HEK293 (cell line): Measurements from ENCODE around the gene CENPP.

Source experiments
- CTCF ChIA-PET: fragments of 350-600 bp; formaldehyde crosslinking; extraction: SDS; loops from one replicate; lab custom pipeline; 2021; ENCODE audit warnings: antibody characterized with exemption; lab: Yijun Ruan, JAX
- POLR2A ChIA-PET: fragments of 300-600 bp; formaldehyde crosslinking; extraction: SDS; loops from one replicate; lab custom pipeline; 2020; ENCODE audit warnings: antibody characterized with exemption, inconsistent platforms; lab: Yijun Ruan, JAX
- H3K27ac ChIP-seq: fragments of 200-500 bp; sonication (Bioruptor generic); 2 replicates; pipeline ENCODE4 v1.5.1; 2014; ENCODE audit warnings: low read depth, low read length, control low read depth, inconsistent platforms; ENCODE audit errors: extremely low read depth
- H3K36me3 ChIP-seq, 2 experiments: fragments of 200-500 bp in 1 of 2; sonication (Bioruptor generic) in 1 of 2; 1 replicate in 1 of 2; 2 replicates in 1 of 2; pipeline ENCODE4 v1.5.1; 2014 to 2017; ENCODE audit warnings: inconsistent platforms in 2 of 2, low read length in 2 of 2; ENCODE audit not compliant: control insufficient read depth in 2 of 2, insufficient read depth in 1 of 2
- H3K4me1 ChIP-seq: fragments of 200-500 bp; sonication (Bioruptor generic); 2 replicates; pipeline ENCODE4 v1.5.1; 2014; ENCODE audit warnings: mild to moderate bottlenecking, low read length, inconsistent platforms; ENCODE audit not compliant: control insufficient read depth, insufficient read depth
- H3K4me3 ChIP-seq: 2 replicates; pipeline ENCODE4 v1.5.1; 2011; ENCODE audit warnings: low read depth, mild to moderate bottlenecking, control low read depth, low read length, moderate library complexity
- H3K9me3 ChIP-seq: fragments of 200-500 bp; sonication (Bioruptor generic); 2 replicates; pipeline ENCODE4 v1.5.1; 2014; ENCODE audit warnings: low read depth, low read length, inconsistent platforms; ENCODE audit not compliant: control insufficient read depth, insufficient read depth
- GLIS2 ChIP-seq: fragments of 450-650 bp; formaldehyde crosslinking; IDR thresholded peaks from 2 replicates; pipeline ENCODE4 v1.5.1; 2016; ENCODE audit warnings: missing biosample characterization, missing genetic modification characterization
- KLF10 ChIP-seq: fragments of 450-650 bp; IDR thresholded peaks from 2 replicates; pipeline ENCODE4 v1.5.1; 2018; ENCODE audit warnings: missing biosample characterization, mild to moderate bottlenecking, missing genetic modification characterization
- SALL2 ChIP-seq: fragments of 450-650 bp; formaldehyde crosslinking; IDR thresholded peaks from 2 replicates; pipeline ENCODE4 v1.5.0; 2017; ENCODE audit warnings: missing biosample characterization, mild to moderate bottlenecking, missing genetic modification characterization, borderline replicate concordance
- ZBTB17 ChIP-seq: fragments of 450-650 bp; formaldehyde crosslinking; IDR thresholded peaks from 2 replicates; pipeline ENCODE4 v1.5.1; 2016; ENCODE audit warnings: missing biosample characterization, missing genetic modification characterization
- ZNF114 ChIP-seq: fragments of 450-650 bp; formaldehyde crosslinking; IDR thresholded peaks from 2 replicates; pipeline ENCODE4 v1.5.0; 2017; ENCODE audit warnings: missing biosample characterization, missing genetic modification characterization
- ZNF140 ChIP-seq: fragments of 450-650 bp; formaldehyde crosslinking; IDR thresholded peaks from 2 replicates; pipeline ENCODE4 v1.5.1; 2016; ENCODE audit warnings: missing biosample characterization, missing genetic modification characterization
- ZNF146 ChIP-seq: fragments of 450-650 bp; formaldehyde crosslinking; IDR thresholded peaks from 2 replicates; pipeline ENCODE4 v1.5.1; 2016; ENCODE audit warnings: missing biosample characterization, missing genetic modification characterization
- ZNF184 ChIP-seq: fragments of 450-650 bp; IDR thresholded peaks from 2 replicates; pipeline ENCODE4 v1.5.1; 2018; ENCODE audit warnings: missing biosample characterization, mild to moderate bottlenecking, missing genetic modification characterization
- ZNF354C ChIP-seq: fragments of 450-650 bp; formaldehyde crosslinking; IDR thresholded peaks from 2 replicates; pipeline ENCODE4 v1.5.1; 2016; ENCODE audit warnings: missing biosample characterization, missing genetic modification characterization, low read depth, borderline replicate concordance
- ZNF426 ChIP-seq: fragments of 450-650 bp; formaldehyde crosslinking; IDR thresholded peaks from 2 replicates; pipeline ENCODE4 v1.5.1; 2017; ENCODE audit warnings: missing biosample characterization, missing genetic modification characterization, mild to moderate bottlenecking, inconsistent platforms, moderate library complexity
- ZNF433 ChIP-seq: fragments of 450-650 bp; formaldehyde crosslinking; IDR thresholded peaks from 2 replicates; pipeline ENCODE4 v1.5.1; 2016; ENCODE audit warnings: missing biosample characterization, missing genetic modification characterization, low read depth
- ZNF48 ChIP-seq: fragments of 450-650 bp; formaldehyde crosslinking; IDR thresholded peaks from 2 replicates; pipeline ENCODE4 v1.5.1; 2016; ENCODE audit warnings: missing biosample characterization, missing genetic modification characterization
- ZNF513 ChIP-seq: fragments of 450-650 bp; IDR thresholded peaks from 2 replicates; pipeline ENCODE4 v1.5.1; 2018; ENCODE audit warnings: missing biosample characterization, missing genetic modification characterization
- ZNF580 ChIP-seq: fragments of 450-650 bp; formaldehyde crosslinking; IDR thresholded peaks from 2 replicates; pipeline ENCODE4 v1.5.1; 2016; ENCODE audit warnings: missing biosample characterization, missing genetic modification characterization
- ZNF600 ChIP-seq: fragments of 450-650 bp; formaldehyde crosslinking; IDR thresholded peaks from 2 replicates; pipeline ENCODE4 v1.5.1; 2016; ENCODE audit warnings: missing biosample characterization, missing genetic modification characterization
- ZNF621 ChIP-seq: fragments of 450-650 bp; formaldehyde crosslinking; IDR thresholded peaks from 2 replicates; pipeline ENCODE4 v1.5.1; 2017; ENCODE audit warnings: missing biosample characterization, missing genetic modification characterization
- ZNF704 ChIP-seq: fragments of 450-650 bp; formaldehyde crosslinking; IDR thresholded peaks from 2 replicates; pipeline ENCODE4 v1.5.1; 2016; ENCODE audit warnings: missing biosample characterization, missing genetic modification characterization
- TF ChIP-seq, protein P1 (sequence below): fragments of 450-650 bp; formaldehyde crosslinking; IDR thresholded peaks from 2 replicates; pipeline ENCODE4 v1.5.1; 2016; ENCODE audit warnings: missing biosample characterization, missing genetic modification characterization
- TF ChIP-seq, protein P2 (sequence below): fragments of 450-650 bp; formaldehyde crosslinking; IDR thresholded peaks from 2 replicates; pipeline ENCODE4 v1.5.1; 2016; ENCODE audit warnings: missing biosample characterization, missing genetic modification characterization
- TF ChIP-seq, protein P3 (sequence below): fragments of 450-650 bp; formaldehyde crosslinking; IDR thresholded peaks from 2 replicates; pipeline ENCODE4 v1.5.1; 2016; ENCODE audit warnings: missing biosample characterization, missing genetic modification characterization
- TF ChIP-seq, protein P4 (sequence below): fragments of 450-650 bp; formaldehyde crosslinking; IDR thresholded peaks from 2 replicates; pipeline ENCODE4 v1.5.1; 2017; ENCODE audit warnings: missing biosample characterization, missing genetic modification characterization
- TF ChIP-seq, protein P5 (sequence below): fragments of 450-650 bp; formaldehyde crosslinking; IDR thresholded peaks from 2 replicates; pipeline ENCODE4 v1.5.1; 2016; ENCODE audit warnings: missing biosample characterization, missing genetic modification characterization, borderline replicate concordance

The CENPP gene

GRCh38 chr9:92478783-92479182 lies 153.0 kb downstream of the CENPP start (continued):
- TF ChIP-seq, protein P1, sequence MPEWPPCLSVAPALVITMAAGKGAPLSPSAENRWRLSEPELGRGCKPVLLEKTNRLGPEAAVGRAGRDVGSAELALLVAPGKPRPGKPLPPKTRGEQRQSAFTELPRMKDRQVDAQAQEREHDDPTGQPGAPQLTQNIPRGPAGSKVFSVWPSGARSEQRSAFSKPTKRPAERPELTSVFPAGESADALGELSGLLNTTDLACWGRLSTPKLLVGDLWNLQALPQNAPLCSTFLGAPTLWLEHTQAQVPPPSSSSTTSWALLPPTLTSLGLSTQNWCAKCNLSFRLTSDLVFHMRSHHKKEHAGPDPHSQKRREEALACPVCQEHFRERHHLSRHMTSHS = no peak
- TF ChIP-seq, protein P2, sequence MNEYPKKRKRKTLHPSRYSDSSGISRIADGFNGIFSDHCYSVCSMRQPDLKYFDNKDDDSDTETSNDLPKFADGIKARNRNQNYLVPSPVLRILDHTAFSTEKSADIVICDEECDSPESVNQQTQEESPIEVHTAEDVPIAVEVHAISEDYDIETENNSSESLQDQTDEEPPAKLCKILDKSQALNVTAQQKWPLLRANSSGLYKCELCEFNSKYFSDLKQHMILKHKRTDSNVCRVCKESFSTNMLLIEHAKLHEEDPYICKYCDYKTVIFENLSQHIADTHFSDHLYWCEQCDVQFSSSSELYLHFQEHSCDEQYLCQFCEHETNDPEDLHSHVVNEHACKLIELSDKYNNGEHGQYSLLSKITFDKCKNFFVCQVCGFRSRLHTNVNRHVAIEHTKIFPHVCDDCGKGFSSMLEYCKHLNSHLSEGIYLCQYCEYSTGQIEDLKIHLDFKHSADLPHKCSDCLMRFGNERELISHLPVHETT (tag by site-specific recombination) = no peak
- TF ChIP-seq, protein P3, sequence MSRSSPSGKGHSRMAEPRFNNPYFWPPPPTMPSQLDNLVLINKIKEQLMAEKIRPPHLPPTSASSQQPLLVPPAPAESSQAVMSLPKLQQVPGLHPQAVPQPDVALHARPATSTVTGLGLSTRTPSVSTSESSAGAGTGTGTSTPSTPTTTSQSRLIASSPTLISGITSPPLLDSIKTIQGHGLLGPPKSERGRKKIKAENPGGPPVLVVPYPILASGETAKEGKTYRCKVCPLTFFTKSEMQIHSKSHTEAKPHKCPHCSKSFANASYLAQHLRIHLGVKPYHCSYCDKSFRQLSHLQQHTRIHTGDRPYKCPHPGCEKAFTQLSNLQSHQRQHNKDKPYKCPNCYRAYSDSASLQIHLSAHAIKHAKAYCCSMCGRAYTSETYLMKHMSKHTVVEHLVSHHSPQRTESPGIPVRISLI (tag by site-specific recombination) = no peak
- TF ChIP-seq ZNF513 (tag by site-specific recombination) (no peak), ZBTB17 (no peak)

DNA sequence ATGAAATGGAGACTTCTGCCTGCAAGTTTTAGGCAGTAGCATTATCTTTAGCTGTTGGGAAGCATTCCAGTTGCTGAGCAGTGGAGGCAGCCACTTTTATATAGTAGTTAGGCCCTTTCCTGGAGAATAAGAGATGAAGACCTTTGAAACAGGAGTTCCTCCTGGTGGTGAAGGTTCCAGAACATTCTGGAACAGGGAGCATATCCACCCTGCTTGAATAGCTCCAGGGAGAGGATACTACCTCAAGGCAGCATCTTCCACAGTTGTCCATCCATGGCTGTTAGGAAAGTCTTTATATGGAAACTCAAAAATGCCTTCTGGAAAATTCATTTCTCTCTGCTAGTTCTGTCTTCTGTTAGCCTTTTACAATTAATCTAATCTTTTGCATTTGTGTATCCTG lies 153.6 kb downstream of the CENPP start:
- CTCF ChIA-PET = no interaction called here

DNA sequence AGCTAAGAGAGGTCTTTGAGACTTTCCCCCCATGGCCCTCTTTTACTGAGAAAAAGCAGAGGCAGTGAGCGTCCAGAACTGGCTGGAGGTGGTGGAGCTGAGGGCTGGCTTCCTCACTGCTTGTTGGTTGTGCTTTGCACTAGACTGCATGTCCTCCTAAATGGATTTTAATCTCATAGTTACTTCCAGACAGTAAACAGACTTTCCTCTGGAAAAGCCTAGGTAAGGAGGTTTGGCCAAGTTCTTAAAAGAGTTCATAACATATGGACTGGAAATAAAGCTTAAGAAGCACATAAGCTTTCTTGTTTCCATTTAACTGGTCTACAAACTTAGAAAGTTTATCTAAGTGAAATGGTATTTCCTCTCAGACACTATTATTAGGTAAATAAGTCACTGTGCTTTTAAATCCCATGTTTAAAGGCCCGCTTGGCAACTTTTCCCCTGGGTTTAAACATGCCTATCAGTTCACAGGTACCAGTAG lies 154.6 kb downstream of the CENPP start:
- no peak overlapping the region for H3K27ac ChIP-seq
- no peaks in the 10 kb centered on the region for H3K9me3 ChIP-seq
- ChIA-PET POLR2A (no interaction called here), CTCF (interaction anchor here (0.7 to 2.6 kb wide), 4 partner anchors 10 to 135 kb away, joined by 3 to 7 read pairs (median 4); no protein-coding TSS in a partner anchor)
- H3K4me1 ChIP-seq = no peaks in the 10 kb centered on the region
- no peak overlapping the region for H3K4me3 ChIP-seq
- H3K36me3 ChIP-seq = no peaks in the 10 kb centered on the region
- TF ChIP-seq ZNF426 (tag by site-specific recombination) = no peak
- TF ChIP-seq ZNF140 (tag by site-specific recombination) = no peak
- TF ChIP-seq ZNF184 (tag by site-specific recombination) = no peak
- no peak for TF ChIP-seq ZNF146 (tag by site-specific recombination)
- no peak for TF ChIP-seq ZNF704 (tag by site-specific recombination)
- no peak for TF ChIP-seq ZNF580 (tag by site-specific recombination)
- no peak for TF ChIP-seq ZNF621 (tag by site-specific recombination)
- no peak for TF ChIP-seq KLF10 (tag by site-specific recombination)
- TF ChIP-seq ZNF433 = no peak
- TF ChIP-seq, protein P4, sequence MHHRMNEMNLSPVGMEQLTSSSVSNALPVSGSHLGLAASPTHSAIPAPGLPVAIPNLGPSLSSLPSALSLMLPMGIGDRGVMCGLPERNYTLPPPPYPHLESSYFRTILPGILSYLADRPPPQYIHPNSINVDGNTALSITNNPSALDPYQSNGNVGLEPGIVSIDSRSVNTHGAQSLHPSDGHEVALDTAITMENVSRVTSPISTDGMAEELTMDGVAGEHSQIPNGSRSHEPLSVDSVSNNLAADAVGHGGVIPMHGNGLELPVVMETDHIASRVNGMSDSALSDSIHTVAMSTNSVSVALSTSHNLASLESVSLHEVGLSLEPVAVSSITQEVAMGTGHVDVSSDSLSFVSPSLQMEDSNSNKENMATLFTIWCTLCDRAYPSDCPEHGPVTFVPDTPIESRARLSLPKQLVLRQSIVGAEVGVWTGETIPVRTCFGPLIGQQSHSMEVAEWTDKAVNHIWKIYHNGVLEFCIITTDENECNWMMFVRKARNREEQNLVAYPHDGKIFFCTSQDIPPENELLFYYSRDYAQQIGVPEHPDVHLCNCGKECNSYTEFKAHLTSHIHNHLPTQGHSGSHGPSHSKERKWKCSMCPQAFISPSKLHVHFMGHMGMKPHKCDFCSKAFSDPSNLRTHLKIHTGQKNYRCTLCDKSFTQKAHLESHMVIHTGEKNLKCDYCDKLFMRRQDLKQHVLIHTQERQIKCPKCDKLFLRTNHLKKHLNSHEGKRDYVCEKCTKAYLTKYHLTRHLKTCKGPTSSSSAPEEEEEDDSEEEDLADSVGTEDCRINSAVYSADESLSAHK (tag by site-specific recombination) = no peak
- TF ChIP-seq GLIS2 (tag by site-specific recombination) = no peak
- no peak for TF ChIP-seq SALL2 (tag by site-specific recombination)
- no peak for TF ChIP-seq ZNF114
- no peak for TF ChIP-seq ZNF600 (tag by site-specific recombination)
- TF ChIP-seq, protein P1 = no peak
- TF ChIP-seq, protein P5, sequence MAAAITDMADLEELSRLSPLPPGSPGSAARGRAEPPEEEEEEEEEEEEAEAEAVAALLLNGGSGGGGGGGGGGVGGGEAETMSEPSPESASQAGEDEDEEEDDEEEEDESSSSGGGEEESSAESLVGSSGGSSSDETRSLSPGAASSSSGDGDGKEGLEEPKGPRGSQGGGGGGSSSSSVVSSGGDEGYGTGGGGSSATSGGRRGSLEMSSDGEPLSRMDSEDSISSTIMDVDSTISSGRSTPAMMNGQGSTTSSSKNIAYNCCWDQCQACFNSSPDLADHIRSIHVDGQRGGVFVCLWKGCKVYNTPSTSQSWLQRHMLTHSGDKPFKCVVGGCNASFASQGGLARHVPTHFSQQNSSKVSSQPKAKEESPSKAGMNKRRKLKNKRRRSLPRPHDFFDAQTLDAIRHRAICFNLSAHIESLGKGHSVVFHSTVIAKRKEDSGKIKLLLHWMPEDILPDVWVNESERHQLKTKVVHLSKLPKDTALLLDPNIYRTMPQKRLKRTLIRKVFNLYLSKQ (tag by site-specific recombination) = no peak
- TF ChIP-seq ZNF48 (tag by site-specific recombination) = no peak

More for the DNA sequence above, 153.6 kb downstream of the CENPP start:
- no peak overlapping the region for H3K27ac ChIP-seq
- no peaks in the 10 kb centered on the region for H3K9me3 ChIP-seq
- POLR2A ChIA-PET = no interaction called here
- H3K4me3 ChIP-seq = no peak overlapping the region
- no peaks in the 10 kb centered on the region for H3K4me1 ChIP-seq
- no peaks in the 10 kb centered on the region for H3K36me3 ChIP-seq
- TF ChIP-seq ZNF354C = no peak
